Left lobe of liver (tissue), 2 donors: ENCODE results near the gene LEFTY1. TPM values are rescaled to one million over a fixed set of nuclear protein-coding genes. Genes with fewer than 3 reads are reported as not detected.
"Not testable (repeated sequence)": the region's sequence is repeated elsewhere in the genome, so short reads cannot be mapped to it uniquely, and the experiment has no call there.

Experiments used
- ATAC-seq: fragments of 200-7000 bp; cut with Tn5 transposase; one replicate; pipeline ENCODE4 v1.9.1; 2020; ENCODE audit warnings: mild to moderate bottlenecking, moderate library complexity
- DNase-seq: peaks from one replicate; pipeline ENCODE4 v3.0.0-alpha.2; 2020; ENCODE audit warnings: low spot score
- total RNA-seq: library from RNA; stranded (reverse); gene quantifications from one replicate; pipeline ENCODE4 v1.2.1, GENCODE V29; 2021
- donor health status: DM: no; HTN: no; CAD: no; lungs with moderate emphysema.
- donor health status: DM: no; HTN: yes; CAD: no.

Gene LEFTY1
- total RNA-seq, 1 donor from 2014 or later: 1.3 TPM

- DNase-seq (no peak), ATAC-seq (no peak)
Measured at GRCh38 chr1:225852413-225853124, 36.4 kb downstream of the LEFTY1 start.

- ATAC-seq (no peak), DNase-seq (no peak)
Measured at GRCh38 chr1:225851805-225852204, 37.1 kb downstream of the LEFTY1 start.

- ATAC-seq (no peak), DNase-seq (no peak)
Measured at GRCh38 chr1:225850370-225850769, 38.6 kb downstream of the LEFTY1 start.

GRCh38 chr1:225849925-225850324, 39.0 kb downstream of the LEFTY1 start:
- DNase-seq (peak; percentile 69), ATAC-seq (peak; percentile 0)

GRCh38 chr1:225848030-225848955, 40.7 kb downstream of the LEFTY1 start:
- DNase-seq (no peak), ATAC-seq (peak; percentile 4)

GRCh38 chr1:225847610-225848009, 41.3 kb downstream of the LEFTY1 start:
- peak; percentile 69 for DNase-seq
- ATAC-seq: peak; percentile 4

- ATAC-seq: peak; percentile 9
- DNase-seq: no peak
Measured at GRCh38 chr1:225846331-225847310, 42.3 kb downstream of the LEFTY1 start.

- ATAC-seq: peak; percentile 46
- DNase-seq: peak; percentile 79
Measured at GRCh38 chr1:225845571-225846259, 43.2 kb downstream of the LEFTY1 start.

- DNase-seq: no peak
- ATAC-seq: no peak
Measured at GRCh38 chr1:225845097-225845496, 43.8 kb downstream of the LEFTY1 start.

GRCh38 chr1:225844236-225845061, 44.5 kb downstream of the LEFTY1 start:
- ATAC-seq: peak; percentile 1
- DNase-seq: no peak

- no peak for ATAC-seq
- DNase-seq: no peak
Measured at GRCh38 chr1:225843426-225843795, 45.5 kb downstream of the LEFTY1 start.

GRCh38 chr1:225842788-225843425, 46.0 kb downstream of the LEFTY1 start:
- DNase-seq (no peak), ATAC-seq (no peak)

- DNase-seq: no peak
- ATAC-seq: no peak
Measured at GRCh38 chr1:225842074-225842473, 46.9 kb downstream of the LEFTY1 start.

- DNase-seq: no peak
- no peak for ATAC-seq
Measured at GRCh38 chr1:225840713-225841112, 48.2 kb downstream of the LEFTY1 start.

- ATAC-seq: no peak
- DNase-seq: no peak
Measured at GRCh38 chr1:225840223-225840610, 48.7 kb downstream of the LEFTY1 start.

- ATAC-seq (no peak), DNase-seq (no peak)
Measured at GRCh38 chr1:225838793-225839192, 50.2 kb downstream of the LEFTY1 start.

GRCh38 chr1:225836296-225836695, 52.6 kb downstream of the LEFTY1 start:
- not testable (repeated sequence) for ATAC-seq, DNase-seq
